T-cell (primary cell): ENCODE measurements around the gene DDX59. TPM values are rescaled to one million over a fixed set of nuclear protein-coding genes. Genes with fewer than 3 reads are reported as not detected.

ENCODE experiments used
- ATAC-seq, 4 experiments: fragments of 200-7000 bp in 3 of 4; fragments of 150-1000 bp in 1 of 4; cut with Tn5 transposase; replicated peaks in 1 of 4; 1 replicate in 3 of 4; 2 replicates in 1 of 4; pipeline ENCODE4 v1.10.0; 2021; ENCODE audit warnings: moderate library complexity in 3 of 4, mild to moderate bottlenecking in 2 of 4, moderate number of reproducible peaks in 1 of 4
- CTCF ChIA-PET, 2 donors: fragments of 300-600 bp; sonication (Branson Sonifier 250); formaldehyde crosslinking; loops; one replicate each; lab custom pipeline; 2022; ENCODE audit warnings: antibody characterized with exemption in 2 of 2; lab: Charles Lee
- POLR2A ChIA-PET, 2 donors: fragments of 300-600 bp; sonication (Branson Sonifier 250); formaldehyde crosslinking; loops; one replicate each; lab custom pipeline; 2022; ENCODE audit warnings: antibody characterized with exemption in 2 of 2; lab: Charles Lee
- DNase-seq, 35 experiments: peaks; one replicate each; pipeline versions ENCODE4 v3.0.0 to v3.0.0-alpha.2; 2013 to 2023
- H3K27ac ChIP-seq: one replicate; pipeline ENCODE4 v1.5.1; 2013; ENCODE audit warnings: low read length
- H3K27me3 ChIP-seq, 2 experiments: replicated peaks in 1 of 2; 1 replicate in 1 of 2; 2 replicates in 1 of 2; pipeline versions ENCODE4 v1.6.1 to v1.7.0; 2013; ENCODE audit warnings: low read length in 1 of 2, mixed read lengths in 1 of 2; ENCODE audit not compliant: control insufficient read depth in 2 of 2, insufficient read depth in 2 of 2; ENCODE audit errors: extremely low read depth in 1 of 2
- H3K36me3 ChIP-seq, 2 donors: 1 replicate in 1 of 2; 2 replicates in 1 of 2; pipeline versions ENCODE4 v1.6.1 to v1.7.0; 2013; ENCODE audit warnings: low read length in 1 of 2; ENCODE audit not compliant: control insufficient read depth in 2 of 2, insufficient read depth in 1 of 2; ENCODE audit errors: extremely low read depth in 1 of 2
- H3K4me1 ChIP-seq, 2 experiments: 1 replicate in 1 of 2; 2 replicates in 1 of 2; pipeline versions ENCODE4 v1.6.1 to v1.7.0; 2013; ENCODE audit warnings: low read length in 2 of 2, mixed read lengths in 1 of 2; ENCODE audit not compliant: insufficient read depth in 2 of 2, control insufficient read depth in 1 of 2; ENCODE audit errors: extremely low read depth in 1 of 2
- H3K4me3 ChIP-seq, 2 donors: 1 replicate in 1 of 2; 2 replicates in 1 of 2; pipeline versions ENCODE4 v1.5.1 to v1.7.0; 2013; ENCODE audit warnings: mild to moderate bottlenecking in 2 of 2, low read length in 1 of 2, moderate library complexity in 1 of 2; ENCODE audit not compliant: control insufficient read depth in 1 of 2; ENCODE audit errors: extremely low read depth in 1 of 2
- H3K9me3 ChIP-seq: 2 replicates; pipeline ENCODE4 v1.7.0; 2013
- H3K27ac Mint-ChIP-seq, 2 donors: one replicate each; pipeline ENCODE4 v1.8.0; 2020 to 2021; ENCODE audit warnings: mild to moderate bottlenecking in 2 of 2, mixed read lengths in 2 of 2
- H3K27me3 Mint-ChIP-seq, 2 donors: one replicate each; pipeline ENCODE4 v1.8.0; 2021 to 2022; ENCODE audit warnings: mixed read lengths in 2 of 2
- H3K36me3 Mint-ChIP-seq: one replicate; pipeline ENCODE4 v1.8.0; 2021; ENCODE audit warnings: mixed read lengths
- H3K4me1 Mint-ChIP-seq, 3 donors: one replicate each; pipeline ENCODE4 v1.8.0; 2020 to 2022; ENCODE audit warnings: mixed read lengths in 3 of 3, mild to moderate bottlenecking in 1 of 3
- H3K4me3 Mint-ChIP-seq, 3 donors: one replicate each; pipeline ENCODE4 v1.8.0; 2020 to 2022; ENCODE audit warnings: mild to moderate bottlenecking in 3 of 3, mixed read lengths in 3 of 3, moderate library complexity in 3 of 3
- H3K9me3 Mint-ChIP-seq, 3 donors: one replicate each; pipeline ENCODE4 v1.8.0; 2020 to 2022; ENCODE audit warnings: mixed read lengths in 3 of 3
- whole genome bisulfite sequencing: methylation state at CpG from one replicate; pipeline ENCODE4 v1.1.5; 2013; ENCODE audit warnings: missing lambda C conversion rate; ENCODE audit not compliant: insufficient coverage; 5-methylcytosine and 5-hydroxymethylcytosine counted together
- total RNA-seq, 35 experiments: library from RNA in 6 of 35; stranded (reverse) in 6 of 35; fragments of 120-200 nt in 1 of 35; gene quantifications; one replicate each; pipeline versions ENCODE4 v1.2.1 to v1.2.4 and lab custom pipeline; 2013 to 2026

Gene DDX59
- total RNA-seq, 5 donors from 2014 or later (not counting 1 experiment from before 2014, with no cell fraction given) = 19.2 to 38.7 (median 31.7) TPM

DNA sequence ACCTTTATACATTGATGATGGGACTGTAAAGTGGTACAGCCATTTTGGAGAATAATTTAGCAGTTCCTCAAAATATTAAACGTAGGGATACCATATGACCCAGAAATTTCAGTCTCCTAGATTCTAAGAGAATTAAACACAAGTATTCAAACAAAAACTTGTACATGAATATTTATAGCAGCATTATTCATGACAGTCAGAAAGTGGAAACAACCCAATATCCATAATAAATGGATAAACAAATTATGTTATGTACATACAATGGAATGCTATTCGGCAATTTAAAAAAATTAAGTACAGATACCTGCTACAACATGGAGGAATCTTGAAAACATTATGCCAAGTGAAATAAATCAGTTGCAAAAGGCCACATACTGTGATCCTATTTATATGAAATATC lies 16.9 kb upstream of the DDX59 start:
- WGBS = no CpG with 5 or more reads among the region's 2 CpGs
- H3K4me3 Mint-ChIP-seq = no peak overlapping the region
- POLR2A ChIA-PET = no interaction called here

DNA sequence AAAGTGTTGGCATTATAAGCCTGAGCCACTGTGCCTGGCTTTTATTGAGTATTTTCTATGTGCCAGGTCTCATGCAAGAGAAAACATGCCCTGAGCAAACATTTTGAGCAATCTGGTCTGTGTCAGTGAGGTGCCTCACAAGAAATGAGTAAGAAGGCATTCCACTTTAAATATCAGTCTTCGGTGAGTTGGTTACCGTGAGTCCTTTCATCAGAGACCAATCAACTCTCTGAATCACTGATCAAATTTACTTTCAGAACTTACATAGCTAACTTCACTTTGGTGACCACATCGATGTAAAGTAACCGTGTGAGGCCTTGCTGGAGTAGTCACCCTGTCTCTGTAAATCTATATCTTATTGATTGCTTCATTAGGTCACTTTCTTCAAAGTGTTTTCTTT lies 14.3 kb upstream of the DDX59 start:
- CTCF ChIA-PET = interaction anchor here in 1 of 2 donors (0.6 kb wide), 1 partner anchor 975 kb away, joined by 3 read pairs; no protein-coding TSS in a partner anchor
- Mint-ChIP-seq H3K27me3 (peaks cover 3 to 15% of the 10 kb centered on the region in 2 donors), H3K27ac (no peak overlapping the region), H3K4me1 (no peaks in the 10 kb centered on the region), H3K4me3 (no peak overlapping the region), H3K9me3 (no peaks in the 10 kb centered on the region), H3K36me3 (no peaks in the 10 kb centered on the region)
- Histone ChIP-seq H3K27ac (no peak overlapping the region), H3K4me1 (no peaks in the 10 kb centered on the region), H3K27me3 (peaks cover 0 to 3% of the 10 kb centered on the region in 2 experiments), H3K36me3 (no peaks in the 10 kb centered on the region), H3K9me3 (no peaks in the 10 kb centered on the region), H3K4me3 (no peak overlapping the region)
- POLR2A ChIA-PET = interaction anchor here in 1 of 2 donors (0.6 kb wide), 1 partner anchor 44 kb away, joined by 7 read pairs; no protein-coding TSS in a partner anchor
- DNase-seq (no peak), ATAC-seq (no peak)
- WGBS = 100% methylated on average over 2 of the region's 4 CpGs

More for the DNA sequence above, 16.9 kb upstream of the DDX59 start:
- Histone ChIP-seq H3K27ac (no peak overlapping the region), H3K4me1 (no peaks in the 10 kb centered on the region), H3K9me3 (no peaks in the 10 kb centered on the region), H3K27me3 (peaks cover 0 to 2% of the 10 kb centered on the region in 2 experiments), H3K4me3 (no peak overlapping the region), H3K36me3 (no peaks in the 10 kb centered on the region)
- DNase-seq = no peak
- CTCF ChIA-PET = interaction anchor here in 1 of 2 donors (0.5 kb wide), 1 partner anchor 14 kb away, joined by 6 read pairs; no protein-coding TSS in a partner anchor
- no peak overlapping the region for H3K27ac Mint-ChIP-seq
- H3K9me3 Mint-ChIP-seq = no peaks in the 10 kb centered on the region
- no peaks in the 10 kb centered on the region for H3K4me1 Mint-ChIP-seq
- H3K27me3 Mint-ChIP-seq = peaks cover 3 to 15% of the 10 kb centered on the region in 2 donors
- ATAC-seq = no peak
- no peaks in the 10 kb centered on the region for H3K36me3 Mint-ChIP-seq

DNA sequence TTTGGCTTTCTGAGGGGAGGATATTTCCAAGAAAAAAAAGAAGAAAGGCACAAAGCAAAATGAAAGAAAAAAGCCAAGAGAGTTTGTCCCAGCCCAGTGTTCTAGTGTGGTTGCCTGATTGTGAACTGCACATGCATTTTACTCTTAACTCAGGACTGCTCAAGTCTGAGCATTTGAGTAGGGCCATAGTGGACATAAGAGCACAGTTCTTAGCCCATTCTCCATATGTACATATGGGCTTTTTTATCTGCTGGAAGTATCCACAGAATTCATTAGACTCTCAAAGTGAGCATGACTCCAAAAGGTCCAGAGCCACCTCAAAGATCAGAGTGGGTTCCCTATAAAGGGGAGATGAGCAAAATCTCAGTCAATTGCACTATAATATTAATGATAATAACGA lies 13.6 kb upstream of the DDX59 start:
- no CpG with 5 or more reads among the region's 1 CpG for WGBS
- peaks cover 0 to 3% of the 10 kb centered on the region in 2 experiments for H3K27me3 ChIP-seq
- Mint-ChIP-seq H3K36me3 (no peaks in the 10 kb centered on the region), H3K27me3 (peaks cover 3 to 12% of the 10 kb centered on the region in 2 donors), H3K4me1 (no peaks in the 10 kb centered on the region), H3K4me3 (no peak overlapping the region), H3K9me3 (no peaks in the 10 kb centered on the region), H3K27ac (no peak overlapping the region)
- ChIA-PET POLR2A (interaction anchor here in 1 of 2 donors (0.6 kb wide), 1 partner anchor 43 kb away, joined by 7 read pairs; no protein-coding TSS in a partner anchor), CTCF (no interaction called here)
- no peaks in the 10 kb centered on the region for H3K4me1 ChIP-seq
- no peak for ATAC-seq
- no peak overlapping the region for H3K27ac ChIP-seq
- DNase-seq = no peak
- H3K9me3 ChIP-seq = no peaks in the 10 kb centered on the region
- no peak overlapping the region for H3K4me3 ChIP-seq
- H3K36me3 ChIP-seq = no peaks in the 10 kb centered on the region

DNA sequence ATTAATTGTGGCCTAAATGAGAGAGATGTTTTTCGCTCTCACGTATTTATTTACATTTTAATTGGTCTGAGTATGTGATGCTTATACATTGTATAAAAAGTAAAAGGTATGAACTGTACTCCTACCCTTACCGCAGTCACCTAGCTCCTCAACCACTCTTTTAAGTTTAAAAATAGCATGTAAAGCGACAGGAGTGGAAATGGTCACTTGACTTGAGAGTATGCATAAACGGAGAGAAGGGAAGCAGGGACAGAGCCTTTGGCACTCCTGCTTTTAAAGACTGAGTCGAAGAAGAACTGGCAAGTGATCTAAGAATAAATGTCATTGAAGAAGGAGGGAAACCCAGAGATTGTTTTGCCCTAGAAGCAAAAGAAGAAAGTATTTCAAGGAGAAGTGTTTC lies 11.5 kb upstream of the DDX59 start:
- 68% methylated on average over 2 of the region's 6 CpGs for WGBS
- no peak overlapping the region for H3K27ac Mint-ChIP-seq
- ChIA-PET POLR2A (interaction anchor here in 1 of 2 donors (0.6 kb wide), 1 partner anchor 1913 kb away, joined by 3 read pairs; no protein-coding TSS in a partner anchor), CTCF (no interaction called here)
- no peaks in the 10 kb centered on the region for H3K4me1 Mint-ChIP-seq
- Histone ChIP-seq H3K4me1 (no peaks in the 10 kb centered on the region), H3K9me3 (no peaks in the 10 kb centered on the region), H3K27ac (no peak overlapping the region), H3K27me3 (peaks cover 0 to 3% of the 10 kb centered on the region in 2 experiments), H3K36me3 (no peaks in the 10 kb centered on the region), H3K4me3 (no peak overlapping the region)
- no peaks in the 10 kb centered on the region for H3K9me3 Mint-ChIP-seq
- no peaks in the 10 kb centered on the region for H3K27me3 Mint-ChIP-seq
- ATAC-seq (no peak), DNase-seq (no peak)
- H3K4me3 Mint-ChIP-seq = no peak overlapping the region
- H3K36me3 Mint-ChIP-seq = no peaks in the 10 kb centered on the region

GRCh38 chr1:200676829-200677228 lies 7.1 kb upstream of the DDX59 start:
- no peaks in the 10 kb centered on the region for H3K9me3 Mint-ChIP-seq
- 100% methylated on average over 2 of the region's 6 CpGs for WGBS
- CTCF ChIA-PET = no interaction called here

GRCh38 chr1:200675588-200675852 lies 5.8 kb upstream of the DDX59 start:
- Histone ChIP-seq H3K27me3 (peaks cover 0 to 3% of the 10 kb centered on the region in 2 experiments), H3K36me3 (no peaks in the 10 kb centered on the region), H3K4me3 (no peak overlapping the region), H3K9me3 (no peaks in the 10 kb centered on the region), H3K27ac (no peak overlapping the region), H3K4me1 (peaks cover 0 to 5% of the 10 kb centered on the region in 2 experiments)
- no peaks in the 10 kb centered on the region for H3K27me3 Mint-ChIP-seq
- H3K9me3 Mint-ChIP-seq = no peaks in the 10 kb centered on the region
- no peaks in the 10 kb centered on the region for H3K36me3 Mint-ChIP-seq
- CTCF ChIA-PET = interaction anchor here in 1 of 2 donors (0.6 kb wide), 2 partner anchors 10 to 61 kb away, joined by 3 to 5 read pairs; no protein-coding TSS in a partner anchor
- H3K27ac Mint-ChIP-seq = no peak overlapping the region
- ATAC-seq = no peak
- DNase-seq = no peak
- POLR2A ChIA-PET = no interaction called here
- no peak overlapping the region for H3K4me3 Mint-ChIP-seq
- 100% methylated on average over 1 of the region's 4 CpGs for WGBS
- peaks cover 8 to 10% (median 8%) of the 10 kb centered on the region in 3 donors for H3K4me1 Mint-ChIP-seq

More at GRCh38 chr1:200676829-200677228, 7.1 kb upstream of the DDX59 start:
- Mint-ChIP-seq H3K27me3 (no peaks in the 10 kb centered on the region), H3K4me1 (no peaks in the 10 kb centered on the region), H3K36me3 (no peaks in the 10 kb centered on the region), H3K27ac (peak overlapping the region in 1 of 2 donors; percentile 24), H3K4me3 (no peak overlapping the region)
- Histone ChIP-seq H3K4me3 (no peak overlapping the region), H3K4me1 (no peaks in the 10 kb centered on the region), H3K27me3 (peaks cover 0 to 3% of the 10 kb centered on the region in 2 experiments), H3K9me3 (no peaks in the 10 kb centered on the region), H3K27ac (no peak overlapping the region), H3K36me3 (no peaks in the 10 kb centered on the region)
- POLR2A ChIA-PET = interaction anchor here (0.7 to 0.8 kb wide), 2 partner anchors 12 to 150 kb away, joined by 3 read pairs; no protein-coding TSS in a partner anchor
- no peak for ATAC-seq
- DNase-seq = no peak
